IPS DF 4.7 (cell line): ENCODE measurements around the gene GOLGA6L4.
"Not testable (repeated sequence)": the region's sequence is repeated elsewhere in the genome, so short reads cannot be mapped to it uniquely, and the experiment has no call there.

ENCODE experiments used
- DNase-seq: peaks from one replicate; pipeline ENCODE4 v3.0.0-alpha.2; 2013; ENCODE audit warnings: low spot score; ENCODE audit errors: extremely low read depth

The GOLGA6L4 gene, protein sequence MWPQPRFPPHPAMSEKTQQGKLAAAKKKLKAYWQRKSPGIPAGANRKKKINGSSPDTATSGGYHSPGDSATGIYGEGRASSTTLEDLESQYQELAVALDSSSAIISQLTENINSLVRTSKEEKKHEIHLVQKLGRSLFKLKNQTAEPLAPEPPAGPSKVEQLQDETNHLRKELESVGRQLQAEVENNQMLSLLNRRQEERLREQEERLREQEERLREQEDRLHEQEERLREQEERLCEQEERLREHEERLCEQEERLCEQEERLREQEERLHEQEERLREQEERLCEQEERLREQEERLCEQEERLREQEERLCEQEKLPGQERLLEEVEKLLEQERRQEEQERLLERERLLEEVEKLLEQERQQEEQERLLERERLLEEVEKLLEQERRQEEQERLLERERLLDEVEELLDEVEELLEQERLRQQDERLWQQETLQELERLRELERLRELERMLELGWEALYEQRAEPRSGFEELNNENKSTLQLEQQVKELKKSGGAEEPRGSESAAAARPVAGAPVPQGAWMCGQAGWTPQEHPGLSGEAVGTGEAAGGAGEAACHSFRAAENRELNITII

DNA sequence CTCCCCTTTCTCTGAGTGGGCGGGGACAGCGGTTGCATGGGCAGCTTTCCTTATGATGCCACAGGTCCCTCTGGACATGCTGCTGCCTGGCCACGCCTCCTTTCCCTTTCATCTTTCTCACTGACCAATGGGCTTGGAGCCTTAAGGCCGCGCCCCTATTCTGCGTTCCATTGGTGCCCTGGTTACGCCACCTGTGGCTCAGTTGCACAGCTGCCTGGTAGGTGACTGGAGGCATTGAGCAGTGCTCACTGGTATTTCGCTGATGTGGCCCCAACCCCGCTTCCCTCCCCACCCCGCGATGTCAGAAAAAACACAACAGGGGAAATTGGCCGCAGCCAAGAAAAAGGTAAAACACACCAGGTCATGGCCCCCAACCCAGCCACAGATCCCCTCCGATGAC, at the start of gene GOLGA6L4:
GOLGA6L4 (plus strand) TSS at position 201 of the 400 bp plus-strand sequence; CDS start at position 263, 62 bp downstream.
- DNase-seq: not testable (repeated sequence)

DNA sequence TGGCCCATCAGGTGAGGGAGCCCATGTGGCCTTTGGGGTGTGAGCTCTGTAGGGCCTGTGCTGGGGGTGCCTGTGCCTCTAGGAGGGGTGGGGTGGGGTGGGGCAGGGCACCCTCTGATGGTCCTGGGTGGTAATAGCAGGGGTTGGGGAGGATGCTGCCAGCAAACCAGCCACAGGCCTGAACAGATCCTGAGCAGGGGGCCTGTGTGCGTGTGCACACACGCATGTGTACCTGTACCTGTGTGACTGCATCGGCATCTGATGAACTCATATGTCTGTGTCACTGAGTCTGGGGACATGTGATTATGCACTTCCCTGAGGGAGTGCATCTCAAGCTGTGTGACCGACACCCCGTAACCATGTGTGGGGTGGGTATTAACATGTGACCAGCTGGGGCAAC, 42.6 kb upstream of the GOLGA6L4 start:
- not testable (repeated sequence) for DNase-seq

DNA sequence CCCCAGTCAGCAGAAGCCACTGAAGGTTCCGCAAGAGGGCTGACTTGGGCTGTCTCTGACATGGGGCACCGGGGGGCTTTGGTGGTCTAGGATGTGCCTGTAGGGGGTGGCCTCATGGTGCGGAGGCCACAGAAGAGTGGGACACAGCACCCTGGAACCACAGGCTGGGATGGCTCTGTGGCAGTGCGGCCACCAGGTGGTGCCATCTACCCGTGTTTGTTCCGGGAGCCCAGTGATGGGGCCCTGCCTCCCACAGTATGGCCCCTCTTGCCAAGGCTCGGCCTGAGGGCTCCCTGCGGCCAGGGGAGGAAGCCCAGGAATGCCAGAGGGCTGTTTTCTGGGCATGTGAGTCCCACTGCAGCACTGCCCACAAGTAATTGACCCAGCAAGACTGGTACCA, 40.0 kb upstream of the GOLGA6L4 start:
- DNase-seq: not testable (repeated sequence)

DNA sequence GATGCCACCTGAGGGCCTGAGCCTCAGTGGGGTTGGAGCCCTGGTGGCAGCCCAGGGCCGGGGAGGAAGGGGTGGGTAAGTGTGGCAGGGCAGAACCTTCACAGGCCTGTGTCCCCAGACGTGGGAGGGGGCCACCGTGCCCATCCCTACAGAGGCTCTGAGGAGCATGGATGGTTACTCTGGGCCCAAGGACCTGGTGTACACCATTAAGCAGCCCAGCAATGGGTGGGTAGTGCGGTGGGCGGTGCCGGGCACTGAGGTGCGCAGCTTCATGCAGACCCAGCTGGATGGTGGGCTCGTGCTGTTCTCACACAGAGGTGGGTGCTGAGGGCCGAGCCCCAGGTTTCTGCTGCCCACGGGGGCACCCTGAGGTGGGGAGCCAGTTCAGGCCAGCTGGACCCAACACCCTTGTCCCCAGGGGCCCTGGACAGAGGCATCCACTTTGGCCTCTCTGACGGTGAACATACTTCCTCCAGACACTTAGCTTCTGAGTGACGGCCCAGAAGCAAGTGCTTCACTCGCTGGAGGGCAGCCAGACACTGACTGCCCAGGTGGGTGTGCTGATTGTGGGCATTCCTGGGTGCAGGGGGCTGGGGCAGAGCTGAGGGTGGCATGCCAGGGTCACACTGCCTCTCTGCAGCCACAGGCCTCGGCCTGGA, 38.9 kb upstream of the GOLGA6L4 start:
- DNase-seq: not testable (repeated sequence)

DNA sequence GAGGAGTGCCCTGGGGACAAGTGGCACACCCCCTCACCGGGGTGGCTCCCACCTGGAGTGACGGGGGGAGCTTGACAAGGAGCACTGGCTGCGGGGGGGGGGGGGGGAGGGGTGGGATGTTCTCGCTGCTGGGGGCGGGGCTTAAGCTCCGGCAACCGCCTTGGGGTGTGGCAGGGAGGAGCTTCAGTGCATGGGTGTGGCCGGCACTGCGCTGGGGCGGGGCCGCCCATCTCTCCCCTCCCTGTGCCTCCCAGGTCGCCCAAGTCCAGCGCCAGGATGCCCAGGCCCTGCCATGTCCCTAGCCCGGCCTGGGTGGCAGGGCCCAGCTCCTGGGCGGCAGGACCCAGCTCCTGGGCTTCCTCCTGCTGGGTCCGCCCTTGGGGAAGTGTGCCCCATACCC, 35.7 kb upstream of the GOLGA6L4 start:
- not testable (repeated sequence) for DNase-seq

DNA sequence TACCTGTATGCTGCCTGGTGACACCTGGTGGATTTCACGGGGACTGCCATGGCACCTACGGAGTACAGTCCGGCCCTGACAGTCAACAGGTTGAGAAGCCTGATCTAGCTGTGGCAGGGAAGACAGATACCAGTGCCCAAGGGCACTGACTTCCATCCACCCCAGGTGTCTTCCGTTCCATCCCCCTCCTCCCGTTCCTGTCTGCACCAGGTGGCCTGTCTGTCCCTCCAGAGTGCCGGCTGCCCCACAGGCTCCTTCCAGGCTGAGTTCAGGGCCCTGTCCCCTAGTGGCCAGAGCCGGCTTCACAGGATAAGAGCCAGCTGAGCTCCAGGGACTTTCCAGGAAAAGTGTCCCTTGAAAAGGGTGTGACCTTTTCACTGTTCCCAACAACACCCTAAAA, 10.9 kb downstream of the GOLGA6L4 start:
- not testable (repeated sequence) for DNase-seq
